Measurements from ENCODE around the gene SLC18A2. TPM values are rescaled to one million over a fixed set of nuclear protein-coding genes. Genes with fewer than 3 reads are reported as not detected.
A peak's percentile ranks its signal among the peaks of the same experiment; 100 is the strongest.

SLC18A2 gene
- total and polyA plus RNA-seq, 2 donors (not counting 3 experiments of a cell fraction or from before 2014, with no cell fraction given) = not detected

GRCh38 chr10:117312430-117312829 is 71.5 kb downstream of the SLC18A2 start:
- CTCF ChIA-PET = interaction anchor here (0.6 kb wide), 1 partner anchor 130 kb away, joined by 3 read pairs; no protein-coding TSS in a partner anchor
- POLR2A ChIA-PET = no interaction called here
- H3K36me3 ChIP-seq (ENCODE audit: control insufficient read depth in 2 of 2, extremely low read depth in 1 of 2, insufficient read depth in 2 of 2, low read length in 2 of 2) = no peaks in the 10 kb centered on the region
- H3K79me2 ChIP-seq (ENCODE audit: control insufficient read depth, insufficient read depth, low read length) = peaks cover 9% of the 10 kb centered on the region
- H3K9ac ChIP-seq (replicated peaks; ENCODE audit: extremely low read depth, insufficient read depth, low read length) = no peak overlapping the region
- TF ChIP-seq, protein P1, sequence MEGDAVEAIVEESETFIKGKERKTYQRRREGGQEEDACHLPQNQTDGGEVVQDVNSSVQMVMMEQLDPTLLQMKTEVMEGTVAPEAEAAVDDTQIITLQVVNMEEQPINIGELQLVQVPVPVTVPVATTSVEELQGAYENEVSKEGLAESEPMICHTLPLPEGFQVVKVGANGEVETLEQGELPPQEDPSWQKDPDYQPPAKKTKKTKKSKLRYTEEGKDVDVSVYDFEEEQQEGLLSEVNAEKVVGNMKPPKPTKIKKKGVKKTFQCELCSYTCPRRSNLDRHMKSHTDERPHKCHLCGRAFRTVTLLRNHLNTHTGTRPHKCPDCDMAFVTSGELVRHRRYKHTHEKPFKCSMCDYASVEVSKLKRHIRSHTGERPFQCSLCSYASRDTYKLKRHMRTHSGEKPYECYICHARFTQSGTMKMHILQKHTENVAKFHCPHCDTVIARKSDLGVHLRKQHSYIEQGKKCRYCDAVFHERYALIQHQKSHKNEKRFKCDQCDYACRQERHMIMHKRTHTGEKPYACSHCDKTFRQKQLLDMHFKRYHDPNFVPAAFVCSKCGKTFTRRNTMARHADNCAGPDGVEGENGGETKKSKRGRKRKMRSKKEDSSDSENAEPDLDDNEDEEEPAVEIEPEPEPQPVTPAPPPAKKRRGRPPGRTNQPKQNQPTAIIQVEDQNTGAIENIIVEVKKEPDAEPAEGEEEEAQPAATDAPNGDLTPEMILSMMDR (IDR thresholded peaks at IDR 0.05; ENCODE audit: extremely low read depth in 1 of 2, insufficient read depth in 1 of 2, low read depth in 1 of 2, low read length in 2 of 2) = no peak
- TF ChIP-seq EZH2 (IDR thresholded peaks at IDR 0.05; ENCODE audit: borderline replicate concordance, low read depth, low read length, severe bottlenecking) (no peak), JUN (IDR thresholded peaks at IDR 0.05; ENCODE audit: borderline replicate concordance, insufficient read depth, insufficient read length, low read depth) (no peak), MYC (IDR thresholded peaks at IDR 0.05; ENCODE audit: low read depth, low read length) (no peak), POLR2A (IDR thresholded peaks at IDR 0.05; ENCODE audit: low read depth, low read length) (no peak), GATA2 (IDR thresholded peaks at IDR 0.05; ENCODE audit: insufficient read depth, insufficient read length, low read depth, low read length) (no peak), POLR2AphosphoS5 (IDR thresholded peaks at IDR 0.05; ENCODE audit: insufficient read depth, low read depth, low read length) (no peak), FOS (IDR thresholded peaks at IDR 0.05; ENCODE audit: borderline replicate concordance, insufficient read depth, low read length) (no peak)
- TF ChIP-seq, protein P2, sequence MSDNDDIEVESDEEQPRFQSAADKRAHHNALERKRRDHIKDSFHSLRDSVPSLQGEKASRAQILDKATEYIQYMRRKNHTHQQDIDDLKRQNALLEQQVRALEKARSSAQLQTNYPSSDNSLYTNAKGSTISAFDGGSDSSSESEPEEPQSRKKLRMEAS (IDR thresholded peaks at IDR 0.05; ENCODE audit: insufficient read depth, insufficient read length) = no peak
- DNase-seq (ENCODE audit: low read depth, low spot score) (no peak), FAIRE-seq (peak; percentile 18)
- H3K27ac ChIP-seq (ENCODE audit: insufficient read depth, low read depth, low read length) = no peak overlapping the region
- intact Hi-C loops (cut with micrococcal nuclease) = no loop called here
- H3K4me1 ChIP-seq (ENCODE audit: control insufficient read depth, extremely low read depth, insufficient read depth, low read length) = peaks cover 9% of the 10 kb centered on the region
- no peak overlapping the region for H3K4me3 ChIP-seq (replicated peaks in 1 of 3; ENCODE audit: insufficient read depth in 1 of 3, low read depth in 1 of 3, low read length in 3 of 3)
- no peaks in the 10 kb centered on the region for H3K27me3 ChIP-seq (ENCODE audit: control insufficient read depth in 2 of 2, insufficient read depth in 2 of 2, low read length in 2 of 2)
- dilution Hi-C loops (cut with MboI; ENCODE audit: extremely low pct_ligation_motif_present, low sequenced_read_pairs) = no loop called here
- H4K20me1 ChIP-seq (replicated peaks; ENCODE audit: control insufficient read depth, extremely low read depth, insufficient read depth, low read length) = peaks cover 3% of the 10 kb centered on the region
- H3K9me1 ChIP-seq (replicated peaks; ENCODE audit: control insufficient read depth, extremely low read depth, insufficient read depth, low read length) = no peaks in the 10 kb centered on the region
- no peak overlapping the region for H3K4me2 ChIP-seq (ENCODE audit: insufficient read depth, low read length)
- no peaks in the 10 kb centered on the region for H3K9me3 ChIP-seq (replicated peaks; ENCODE audit: control insufficient read depth, insufficient read depth, low read length)
- BruUV-seq (replicated peaks) = no TSS peak
- H2AFZ ChIP-seq (ENCODE audit: low read depth, low read length) = no peak overlapping the region

Data from endothelial cell of umbilical vein (primary cell).